Tibial artery (tissue), 4 donors: Measurements from ENCODE around the gene BEX4.
"Not testable (repeated sequence)": the region's sequence is repeated elsewhere in the genome, so short reads cannot be mapped to it uniquely, and the experiment has no call there.

Source experiments
- DNase-seq, 2 donors: peaks; one replicate each; pipeline ENCODE4 v3.0.0-alpha.2; 2019
- H3K27ac ChIP-seq, 2 donors: fragments of 200-600 bp; sonication (generic) in 1 of 2; 1 replicate in 1 of 2; 2 replicates in 1 of 2; pipeline ENCODE4 v1.5.1; 2018 to 2019; ENCODE audit warnings: mild to moderate bottlenecking in 1 of 2
- H3K27me3 ChIP-seq, 2 donors: fragments of 200-600 bp; sonication (generic) in 1 of 2; one replicate each; pipeline versions ENCODE4 v1.5.1 to v1.6.0; 2016 to 2019
- H3K36me3 ChIP-seq, 3 donors: fragments of 200-600 bp; sonication (generic) in 2 of 3; one replicate each; pipeline ENCODE4 v1.5.1; 2016 to 2019; ENCODE audit warnings: mild to moderate bottlenecking in 2 of 3
- H3K4me1 ChIP-seq, 4 donors: fragments of 200-600 bp; sonication (generic) in 2 of 4; 1 replicate in 3 of 4; 2 replicates in 1 of 4; pipeline ENCODE4 v1.5.1; 2016 to 2019
- H3K4me3 ChIP-seq, 2 donors: fragments of 200-600 bp; sonication (generic) in 1 of 2; 1 replicate in 1 of 2; 2 replicates in 1 of 2; pipeline ENCODE4 v1.5.1; 2018 to 2019; ENCODE audit warnings: mild to moderate bottlenecking in 2 of 2
- H3K9me3 ChIP-seq, 3 donors: fragments of 200-600 bp; sonication (generic) in 1 of 3; one replicate each; pipeline ENCODE4 v1.5.1; 2016 to 2019
- intact Hi-C: fragments of 100-400 bp; cut with DNase I; formaldehyde crosslinking; loops from one replicate; pipeline ENCODE4 v1.15.0; 2023; ENCODE audit warnings: low total_unique reads
- TF ChIP-seq, protein P1 (sequence below), 2 experiments: fragments of 200-600 bp in 1 of 2; fragments of 450-650 bp in 1 of 2; IDR thresholded peaks; one replicate each; pipeline ENCODE4 v1.5.1; 2017 to 2019; ENCODE audit warnings: antibody characterized with exemption in 2 of 2, mild to moderate bottlenecking in 1 of 2, moderate library complexity in 1 of 2

BEX4 gene

DNA sequence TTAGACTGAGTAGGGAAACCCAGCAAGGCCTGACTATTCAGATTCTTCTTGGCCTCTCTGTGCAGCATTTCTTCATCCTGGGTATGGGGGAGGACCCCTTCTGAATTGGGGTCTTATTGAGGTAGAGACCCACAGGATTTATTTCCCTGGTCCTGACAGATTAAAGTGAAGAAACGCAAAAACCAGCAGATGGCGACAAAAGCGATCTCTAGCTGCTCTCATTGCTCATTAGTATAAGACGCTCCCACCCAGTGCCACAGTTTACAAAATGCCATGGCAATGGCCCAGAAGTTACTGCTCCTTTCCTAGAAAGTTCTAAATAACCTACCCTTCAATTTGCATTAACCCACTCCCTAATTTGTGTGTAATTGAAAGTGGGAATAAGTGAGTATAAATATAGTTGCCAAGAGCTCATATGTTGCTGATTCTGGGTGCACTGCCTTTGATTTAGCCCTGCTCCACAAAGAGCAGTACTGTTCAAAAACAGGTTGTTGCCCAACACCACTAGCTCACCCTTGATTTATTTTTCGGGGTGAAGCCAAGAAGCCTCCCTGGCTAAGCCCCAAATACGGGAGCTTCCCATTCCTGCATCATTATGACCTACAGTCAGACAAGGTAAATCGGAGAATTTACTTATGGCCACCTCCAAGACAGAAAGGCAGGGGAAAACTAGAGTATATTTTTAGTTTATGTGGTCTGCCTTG is 3.7 kb upstream of the BEX4 start:
- H3K4me1 ChIP-seq = no peaks in the 10 kb centered on the region
- no peak overlapping the region for H3K27ac ChIP-seq
- no peaks in the 10 kb centered on the region for H3K36me3 ChIP-seq
- no peaks in the 10 kb centered on the region for H3K9me3 ChIP-seq
- no peaks in the 10 kb centered on the region for H3K27me3 ChIP-seq
- peak in 1 of 2 donors; percentile 32 for DNase-seq
- TF ChIP-seq, protein P1, sequence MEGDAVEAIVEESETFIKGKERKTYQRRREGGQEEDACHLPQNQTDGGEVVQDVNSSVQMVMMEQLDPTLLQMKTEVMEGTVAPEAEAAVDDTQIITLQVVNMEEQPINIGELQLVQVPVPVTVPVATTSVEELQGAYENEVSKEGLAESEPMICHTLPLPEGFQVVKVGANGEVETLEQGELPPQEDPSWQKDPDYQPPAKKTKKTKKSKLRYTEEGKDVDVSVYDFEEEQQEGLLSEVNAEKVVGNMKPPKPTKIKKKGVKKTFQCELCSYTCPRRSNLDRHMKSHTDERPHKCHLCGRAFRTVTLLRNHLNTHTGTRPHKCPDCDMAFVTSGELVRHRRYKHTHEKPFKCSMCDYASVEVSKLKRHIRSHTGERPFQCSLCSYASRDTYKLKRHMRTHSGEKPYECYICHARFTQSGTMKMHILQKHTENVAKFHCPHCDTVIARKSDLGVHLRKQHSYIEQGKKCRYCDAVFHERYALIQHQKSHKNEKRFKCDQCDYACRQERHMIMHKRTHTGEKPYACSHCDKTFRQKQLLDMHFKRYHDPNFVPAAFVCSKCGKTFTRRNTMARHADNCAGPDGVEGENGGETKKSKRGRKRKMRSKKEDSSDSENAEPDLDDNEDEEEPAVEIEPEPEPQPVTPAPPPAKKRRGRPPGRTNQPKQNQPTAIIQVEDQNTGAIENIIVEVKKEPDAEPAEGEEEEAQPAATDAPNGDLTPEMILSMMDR (IDR thresholded peaks at IDR 0.05) = peak in 1 of 2 experiments; percentile 25
- intact Hi-C loops = no loop called here
- H3K4me3 ChIP-seq = no peak overlapping the region

DNA sequence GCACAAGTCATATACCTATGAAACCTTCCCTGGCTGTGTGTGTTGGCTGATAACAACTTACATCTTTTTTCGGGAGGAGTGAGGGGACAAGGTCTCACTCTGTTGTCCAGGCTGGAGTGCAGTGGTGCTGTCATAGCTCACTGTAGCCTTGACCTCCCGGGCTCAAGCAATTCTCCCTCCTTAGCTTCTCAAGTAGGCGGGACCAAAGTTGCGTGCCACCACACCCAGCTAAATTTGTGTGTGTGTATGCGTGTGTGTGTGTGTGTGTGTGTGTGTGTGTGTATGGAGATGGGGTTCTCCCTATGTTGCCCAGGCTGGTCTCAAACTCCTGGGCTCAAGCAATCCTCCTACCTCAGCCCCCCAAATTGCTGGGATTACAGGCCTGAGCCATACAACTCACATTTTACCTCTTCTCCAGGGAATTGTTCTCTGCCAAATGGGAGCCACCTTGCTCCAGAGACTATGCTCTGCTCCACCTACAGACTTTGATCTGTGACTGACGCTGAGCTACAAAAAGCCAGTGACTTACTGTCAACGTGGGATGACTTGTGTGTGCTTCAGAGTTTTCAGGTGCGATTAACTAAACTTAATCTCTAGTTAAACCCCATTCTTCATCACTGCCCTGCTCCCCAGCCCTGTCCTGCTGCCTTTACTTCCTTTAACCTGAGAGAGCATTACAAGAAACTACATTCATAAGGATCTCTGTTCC is 2.0 kb upstream of the BEX4 start:
- TF ChIP-seq, protein P1 (IDR thresholded peaks at IDR 0.05) = no peak
- DNase-seq = no peak
- H3K9me3 ChIP-seq = no peaks in the 10 kb centered on the region
- intact Hi-C loops = no loop called here
- H3K27ac ChIP-seq = no peak overlapping the region
- H3K27me3 ChIP-seq = no peaks in the 10 kb centered on the region
- no peaks in the 10 kb centered on the region for H3K36me3 ChIP-seq
- no peak overlapping the region for H3K4me3 ChIP-seq
- H3K4me1 ChIP-seq = no peaks in the 10 kb centered on the region

DNA sequence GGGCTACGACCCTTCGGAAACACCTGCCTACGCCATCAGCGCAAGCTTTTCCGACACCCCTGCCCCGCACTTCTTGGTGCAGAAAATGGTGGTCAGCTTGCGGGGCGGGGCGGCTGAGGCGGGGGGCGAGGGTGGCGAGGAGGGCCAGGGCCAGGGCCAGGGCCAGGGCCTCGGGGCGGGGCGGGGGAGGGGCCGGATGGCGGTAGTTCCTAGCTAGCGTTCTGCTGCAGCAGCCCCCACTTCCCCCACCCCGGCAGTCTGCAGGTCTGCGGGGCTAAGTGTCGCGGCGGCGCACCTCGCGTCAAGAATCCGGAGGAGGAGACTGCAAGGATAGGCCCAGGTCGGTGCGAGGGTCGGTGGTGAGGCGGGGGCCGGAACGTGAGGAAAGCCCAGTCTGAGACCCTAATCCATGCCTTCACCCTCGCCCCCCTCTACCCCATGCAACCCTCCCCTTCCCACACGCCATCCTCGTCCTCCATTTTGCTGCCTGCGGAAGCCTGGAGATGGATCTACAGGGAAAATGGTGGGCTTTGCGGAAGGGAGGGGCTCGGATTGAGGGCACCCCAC is 600 bp downstream of the BEX4 start:
- TF ChIP-seq, protein P1 (IDR thresholded peaks at IDR 0.05) = no peak
- H3K4me1 ChIP-seq = no peaks in the 10 kb centered on the region
- no peaks in the 10 kb centered on the region for H3K36me3 ChIP-seq
- DNase-seq = peak in 1 of 2 donors; percentile 54
- peak overlapping the region; percentile 73 to 76 for H3K27ac ChIP-seq
- intact Hi-C loops = no loop called here
- H3K4me3 ChIP-seq = peak overlapping the region; percentile 63 to 78
- H3K9me3 ChIP-seq = no peaks in the 10 kb centered on the region
- H3K27me3 ChIP-seq = peaks cover 0 to under 1% of the 10 kb centered on the region in 2 donors

DNA sequence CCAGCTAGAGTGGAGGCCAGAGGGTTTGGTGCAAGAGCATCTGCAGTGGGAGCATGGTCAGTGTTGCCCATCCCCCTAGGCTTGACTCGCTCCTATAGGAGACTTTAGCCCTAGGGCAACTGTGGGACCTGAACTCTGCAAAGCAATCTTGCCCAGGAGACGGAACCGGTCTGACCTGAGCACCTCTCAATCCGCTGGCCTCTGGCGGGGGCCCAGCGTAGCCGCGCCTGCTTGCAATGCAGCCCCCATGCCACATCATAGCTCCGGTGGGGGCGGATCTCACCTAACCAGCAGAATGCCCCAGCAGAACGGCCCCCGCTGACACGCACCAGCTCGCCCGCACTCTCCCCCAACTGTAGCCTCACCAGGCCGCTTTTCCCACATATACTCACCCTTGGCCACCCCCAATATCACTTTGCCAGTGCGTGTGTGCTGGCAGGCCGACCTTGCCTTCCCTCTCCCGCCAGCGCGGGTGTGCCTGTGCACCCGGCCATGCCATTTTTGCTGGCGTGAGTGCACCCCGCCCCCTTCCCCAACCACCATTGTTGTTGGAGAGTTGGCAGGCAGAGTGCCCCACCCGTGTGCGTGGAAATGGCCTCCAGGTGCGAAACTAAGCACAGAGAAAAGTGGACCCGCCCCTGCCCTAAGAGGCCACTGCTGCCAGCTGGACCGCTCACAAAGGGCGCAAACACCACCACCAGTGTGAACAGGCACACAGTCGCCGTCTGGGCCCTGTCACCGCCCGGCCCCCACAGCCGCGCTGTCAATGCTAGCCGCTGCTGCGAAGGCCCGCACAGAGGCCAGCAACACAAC is 5.8 kb downstream of the BEX4 start:
- TF ChIP-seq, protein P1 (IDR thresholded peaks at IDR 0.05) = no peak
- H3K4me1 ChIP-seq = no peaks in the 10 kb centered on the region
- peaks cover 0 to 7% of the 10 kb centered on the region in 2 donors for H3K27me3 ChIP-seq
- no peaks in the 10 kb centered on the region for H3K36me3 ChIP-seq
- H3K27ac ChIP-seq = no peak overlapping the region
- H3K4me3 ChIP-seq = no peak overlapping the region
- no peaks in the 10 kb centered on the region for H3K9me3 ChIP-seq
- intact Hi-C loops = no loop called here
- DNase-seq = no peak

DNA sequence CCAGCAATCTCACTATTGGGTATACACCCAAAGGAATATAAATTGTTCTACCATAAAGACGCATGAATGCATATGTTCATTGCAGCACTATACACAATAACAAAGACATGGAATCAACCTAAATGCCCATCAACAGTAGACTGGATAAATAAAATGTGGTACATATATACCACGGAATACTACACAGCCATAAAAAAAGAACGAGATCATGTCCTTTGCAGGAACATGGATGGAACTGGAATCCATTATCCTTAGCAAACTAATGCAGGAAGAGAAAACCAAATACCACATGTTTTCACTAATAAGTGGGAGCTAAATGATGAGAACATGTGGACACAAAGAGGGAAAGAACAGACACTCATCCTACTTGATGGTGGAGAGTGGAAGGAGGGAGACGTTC is 11.0 kb downstream of the BEX4 start:
- H3K27ac ChIP-seq, H3K9me3 ChIP-seq: not testable (repeated sequence)

More for the DNA sequence above, 11.0 kb downstream of the BEX4 start:
- H3K27me3 ChIP-seq, DNase-seq, H3K36me3 ChIP-seq, H3K4me3 ChIP-seq, intact Hi-C loops, H3K4me1 ChIP-seq: not testable (repeated sequence)
